Measurements from ENCODE around the gene THSD7A. TPM values are rescaled to one million over a fixed set of nuclear protein-coding genes. Genes with fewer than 3 reads are reported as not detected.

The THSD7A gene
- total and polyA plus RNA-seq, 10 of the 15 experiments (the other 5 are each of a cell fraction or from before 2014, with no cell fraction given) = 0.03 to 0.09 (median 0.03) TPM; not detected in 7

- intact Hi-C loops (cut with micrococcal nuclease; ENCODE audit: unreplicated experiment) (no loop called here), in situ Hi-C loops (cut with MboI) (loop anchor here (10.0 kb wide), 1 partner anchor 895 kb away; no protein-coding TSS in a partner anchor)
- RAD21 ChIA-PET (ENCODE audit: unreplicated experiment) = no interaction called here
- ATAC-seq (no peak), DNase-seq (ENCODE audit: low read depth, low spot score) (no peak), FAIRE-seq (no peak)
- no peaks in the 10 kb centered on the region for H3K79me2 ChIP-seq (ENCODE audit: control insufficient read depth, insufficient read depth, low read length)
- CTCF ChIA-PET = no interaction called here
- H3K27ac ChIP-seq (ENCODE audit: control insufficient read depth, insufficient read depth) = no peak overlapping the region
- no peak overlapping the region for H3K9ac ChIP-seq (ENCODE audit: control insufficient read depth, insufficient read depth, low read length)
- H3K4me2 ChIP-seq (ENCODE audit: control insufficient read depth, insufficient read depth) = no peak overlapping the region
- no peak overlapping the region for H3K4me3 ChIP-seq
- H3K4me1 ChIP-seq (ENCODE audit: control insufficient read depth, insufficient read depth, low read length) = no peaks in the 10 kb centered on the region
- no peak overlapping the region for H2AFZ ChIP-seq (ENCODE audit: control insufficient read depth, low read depth, low read length)
- H3K9me3 ChIP-seq (replicated peaks; ENCODE audit: control insufficient read depth, insufficient read depth, low read length) = no peaks in the 10 kb centered on the region
- no TSS peak for BruUV-seq (replicated peaks)
- TF ChIP-seq, protein P1, sequence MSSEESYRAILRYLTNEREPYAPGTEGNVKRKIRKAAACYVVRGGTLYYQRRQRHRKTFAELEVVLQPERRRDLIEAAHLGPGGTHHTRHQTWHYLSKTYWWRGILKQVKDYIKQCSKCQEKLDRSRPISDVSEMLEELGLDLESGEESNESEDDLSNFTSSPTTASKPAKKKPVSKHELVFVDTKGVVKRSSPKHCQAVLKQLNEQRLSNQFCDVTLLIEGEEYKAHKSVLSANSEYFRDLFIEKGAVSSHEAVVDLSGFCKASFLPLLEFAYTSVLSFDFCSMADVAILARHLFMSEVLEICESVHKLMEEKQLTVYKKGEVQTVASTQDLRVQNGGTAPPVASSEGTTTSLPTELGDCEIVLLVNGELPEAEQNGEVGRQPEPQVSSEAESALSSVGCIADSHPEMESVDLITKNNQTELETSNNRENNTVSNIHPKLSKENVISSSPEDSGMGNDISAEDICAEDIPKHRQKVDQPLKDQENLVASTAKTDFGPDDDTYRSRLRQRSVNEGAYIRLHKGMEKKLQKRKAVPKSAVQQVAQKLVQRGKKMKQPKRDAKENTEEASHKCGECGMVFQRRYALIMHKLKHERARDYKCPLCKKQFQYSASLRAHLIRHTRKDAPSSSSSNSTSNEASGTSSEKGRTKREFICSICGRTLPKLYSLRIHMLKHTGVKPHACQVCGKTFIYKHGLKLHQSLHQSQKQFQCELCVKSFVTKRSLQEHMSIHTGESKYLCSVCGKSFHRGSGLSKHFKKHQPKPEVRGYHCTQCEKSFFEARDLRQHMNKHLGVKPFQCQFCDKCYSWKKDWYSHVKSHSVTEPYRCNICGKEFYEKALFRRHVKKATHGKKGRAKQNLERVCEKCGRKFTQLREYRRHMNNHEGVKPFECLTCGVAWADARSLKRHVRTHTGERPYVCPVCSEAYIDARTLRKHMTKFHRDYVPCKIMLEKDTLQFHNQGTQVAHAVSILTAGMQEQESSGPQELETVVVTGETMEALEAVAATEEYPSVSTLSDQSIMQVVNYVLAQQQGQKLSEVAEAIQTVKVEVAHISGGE (CRISPR knock-in tag; IDR thresholded peaks at IDR 0.05) = no peak
- TF ChIP-seq YBX1 (IDR thresholded peaks at IDR 0.05) (no peak), ZBED1 (IDR thresholded peaks at IDR 0.05; ENCODE audit: borderline replicate concordance) (no peak), YY1 (IDR thresholded peaks at IDR 0.05; ENCODE audit: low read depth, low read length) (no peak), RB1 (IDR thresholded peaks at IDR 0.05; ENCODE audit: borderline replicate concordance) (no peak), TBL1XR1 (IDR thresholded peaks at IDR 0.05; ENCODE audit: low read depth, low read length) (no peak), E2F4 (IDR thresholded peaks at IDR 0.05; ENCODE audit: low read depth, low read length) (no peak), CUX1 (IDR thresholded peaks at IDR 0.05; ENCODE audit: insufficient replicate concordance, low read depth, low read length) (no peak), MEF2B (IDR thresholded peaks at IDR 0.05; ENCODE audit: partially characterized antibody, poor library complexity, severe bottlenecking) (no peak), IRF4 (IDR thresholded peaks at IDR 0.05; ENCODE audit: low read depth, low read length) (no peak), CHD4 (IDR thresholded peaks at IDR 0.05) (no peak), TCF7 (IDR thresholded peaks at IDR 0.05; ENCODE audit: borderline replicate concordance) (no peak), PAX5 (IDR thresholded peaks at IDR 0.05; ENCODE audit: borderline replicate concordance, low read depth, low read length) (no peak), SREBF1 (IDR thresholded peaks at IDR 0.05; ENCODE audit: low read length) (no peak), POLR2A (IDR thresholded peaks at IDR 0.05; ENCODE audit: low read depth, low read length) (no peak)
- WGBS (ENCODE audit: insufficient coverage, insufficient replicate concordance, low lambda C conversion rate, missing lambda C conversion rate) = 0% methylated on average over 2 of the region's 2 CpGs
- no peaks in the 10 kb centered on the region for H4K20me1 ChIP-seq (ENCODE audit: control insufficient read depth, insufficient read depth)
- no peaks in the 10 kb centered on the region for H3K27me3 ChIP-seq (replicated peaks in 1 of 2; ENCODE audit: control insufficient read depth in 2 of 2, insufficient read depth in 2 of 2, low read length in 1 of 2)
- no peaks in the 10 kb centered on the region for H3K36me3 ChIP-seq (ENCODE audit: control insufficient read depth in 2 of 2, insufficient read depth in 2 of 2, low read length in 1 of 2)
- SMC1A ChIA-PET (ENCODE audit: uncharacterized antibody, unreplicated experiment) = no interaction called here
- POLR2A ChIA-PET = no interaction called here
Measured at GRCh38 chr7:11430112-11430511, 401.9 kb downstream of the THSD7A start.
